Memory B cell (primary cell): ENCODE measurements around the gene CFL2.
"Not testable (repeated sequence)": the region's sequence is repeated elsewhere in the genome, so short reads cannot be mapped to it uniquely, and the experiment has no call there.

ENCODE experiments used
- ATAC-seq: fragments of 150-1000 bp; cut with Tn5 transposase; 2 replicates; pipeline ENCODE4 v1.10.0; 2021; ENCODE audit warnings: low read depth, mild to moderate bottlenecking, moderate library complexity
- DNase-seq, 2 donors: peaks; one replicate each; pipeline ENCODE4 v3.0.0; 2022; ENCODE audit warnings: low spot score in 2 of 2
- H3K27ac Mint-ChIP-seq: one replicate; pipeline ENCODE4 v1.8.0; 2022; ENCODE audit warnings: mild to moderate bottlenecking, moderate library complexity, mixed read lengths
- H3K27me3 Mint-ChIP-seq: one replicate; pipeline ENCODE4 v1.8.0; 2022; ENCODE audit warnings: mixed read lengths
- H3K36me3 Mint-ChIP-seq: one replicate; pipeline ENCODE4 v1.8.0; 2022; ENCODE audit warnings: mild to moderate bottlenecking, mixed read lengths
- H3K4me1 Mint-ChIP-seq: one replicate; pipeline ENCODE4 v1.8.0; 2022; ENCODE audit warnings: mixed read lengths
- H3K4me3 Mint-ChIP-seq: one replicate; pipeline ENCODE4 v1.8.0; 2022; ENCODE audit warnings: mild to moderate bottlenecking, moderate library complexity, mixed read lengths
- H3K9me3 Mint-ChIP-seq: one replicate; pipeline ENCODE4 v1.8.0; 2022; ENCODE audit warnings: mixed read lengths

Gene CFL2

GRCh38 chr14:34714320-34715126, at the start of gene CFL2:
Gene CFL2 (minus strand): TSS chr14:34714593. CDS start chr14:34714540, 53 bp downstream.
- Mint-ChIP-seq H3K4me3 (peak within 1 kb of the TSS; percentile 88), H3K4me1 (peaks cover 19% of the 10 kb centered on the region), H3K27ac (peak within 1 kb of the TSS; percentile 90), H3K36me3 (peaks cover 4% of the 10 kb centered on the region), H3K27me3 (peaks cover 2% of the 10 kb centered on the region), H3K9me3 (no peaks in the 10 kb centered on the region)
- ATAC-seq (peak; percentile 85), DNase-seq (peak; percentile 76)

- ATAC-seq: no peak
- Mint-ChIP-seq H3K36me3 (peaks cover 14% of the 10 kb centered on the region), H3K27me3 (no peaks in the 10 kb centered on the region), H3K4me3 (no peak overlapping the region), H3K9me3 (no peaks in the 10 kb centered on the region), H3K4me1 (no peaks in the 10 kb centered on the region), H3K27ac (peak overlapping the region; percentile 4)
- no peak for DNase-seq
Observed at GRCh38 chr14:34755215-34755614, 40.8 kb upstream of the CFL2 start.

DNA sequence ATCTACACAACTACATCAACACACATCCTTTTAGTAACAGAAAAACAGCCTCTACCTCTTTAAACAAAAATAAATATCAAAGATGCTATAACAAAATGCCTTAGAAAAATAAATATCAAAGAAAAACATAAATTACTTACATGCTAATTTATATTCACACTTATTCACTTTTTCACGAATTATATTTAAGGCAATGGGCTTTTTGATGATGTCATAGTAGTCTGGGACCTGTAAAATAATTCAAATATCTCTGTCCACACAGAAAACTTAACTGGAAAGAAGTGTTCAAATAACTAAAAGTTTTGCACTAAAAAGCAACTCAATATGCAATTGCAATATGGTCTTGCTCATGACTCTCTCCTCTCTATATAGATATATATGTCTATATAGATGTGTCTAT, 40.3 kb upstream of the CFL2 start:
- no peak for ATAC-seq
- Mint-ChIP-seq H3K4me3 (no peak overlapping the region), H3K27ac (no peak overlapping the region), H3K4me1 (no peaks in the 10 kb centered on the region), H3K27me3 (no peaks in the 10 kb centered on the region), H3K36me3 (peaks cover 14% of the 10 kb centered on the region), H3K9me3 (no peaks in the 10 kb centered on the region)
- DNase-seq: no peak

DNA sequence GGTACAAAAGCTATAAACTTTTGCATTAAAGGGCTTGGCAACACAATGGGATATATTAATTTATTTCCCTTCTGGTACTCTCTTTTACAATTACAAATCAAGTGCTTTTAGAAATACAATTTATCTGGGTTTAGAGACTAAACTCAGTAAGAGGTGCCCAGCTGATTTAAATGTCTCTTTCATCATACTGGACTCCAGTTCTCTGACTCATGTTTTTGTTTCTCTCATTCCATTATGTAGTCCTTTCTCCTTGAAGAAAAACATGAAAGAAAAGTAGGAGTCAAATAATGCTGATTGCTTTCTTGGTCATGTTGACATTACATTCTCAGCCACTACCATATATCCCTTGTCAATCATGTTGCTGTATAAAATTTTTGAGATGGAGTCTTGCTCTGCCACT, 36.3 kb upstream of the CFL2 start:
- Mint-ChIP-seq H3K9me3 (no peaks in the 10 kb centered on the region), H3K36me3 (peaks cover 11% of the 10 kb centered on the region), H3K4me1 (no peaks in the 10 kb centered on the region), H3K4me3 (no peak overlapping the region), H3K27ac (no peak overlapping the region), H3K27me3 (no peaks in the 10 kb centered on the region)
- ATAC-seq (no peak), DNase-seq (no peak)

DNA sequence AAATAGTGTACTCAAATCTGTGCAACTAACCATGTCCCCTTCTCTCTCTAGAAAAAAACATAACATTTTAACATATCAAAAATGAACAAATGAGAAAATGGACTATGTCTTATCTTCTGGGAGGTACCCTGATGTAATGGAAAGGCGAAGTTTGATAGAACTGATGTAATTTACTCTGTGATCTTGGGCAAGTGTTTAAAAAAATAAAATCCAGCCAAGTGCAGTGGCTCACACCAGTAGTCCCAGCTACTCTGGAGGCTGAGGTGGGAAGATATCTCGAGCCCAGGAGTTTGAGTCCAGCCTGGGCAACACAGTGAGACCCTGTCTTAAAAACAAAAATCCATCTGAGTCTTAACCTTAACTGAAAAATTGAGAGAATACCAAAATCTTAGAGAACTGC, 35.8 kb upstream of the CFL2 start:
- Mint-ChIP-seq H3K9me3 (no peaks in the 10 kb centered on the region), H3K27ac (no peak overlapping the region), H3K4me1 (no peaks in the 10 kb centered on the region), H3K27me3 (no peaks in the 10 kb centered on the region), H3K4me3 (no peak overlapping the region), H3K36me3 (peaks cover 6% of the 10 kb centered on the region)
- DNase-seq (no peak), ATAC-seq (no peak)

GRCh38 chr14:34749408-34749807, 35.0 kb upstream of the CFL2 start:
- no peak overlapping the region for H3K4me3 Mint-ChIP-seq
- H3K27me3 Mint-ChIP-seq: no peaks in the 10 kb centered on the region
- H3K36me3 Mint-ChIP-seq: peaks cover 5% of the 10 kb centered on the region
- H3K4me1 Mint-ChIP-seq: no peaks in the 10 kb centered on the region
- no peak overlapping the region for H3K27ac Mint-ChIP-seq
- ATAC-seq: no peak
- DNase-seq: no peak
- H3K9me3 Mint-ChIP-seq: no peaks in the 10 kb centered on the region

DNA sequence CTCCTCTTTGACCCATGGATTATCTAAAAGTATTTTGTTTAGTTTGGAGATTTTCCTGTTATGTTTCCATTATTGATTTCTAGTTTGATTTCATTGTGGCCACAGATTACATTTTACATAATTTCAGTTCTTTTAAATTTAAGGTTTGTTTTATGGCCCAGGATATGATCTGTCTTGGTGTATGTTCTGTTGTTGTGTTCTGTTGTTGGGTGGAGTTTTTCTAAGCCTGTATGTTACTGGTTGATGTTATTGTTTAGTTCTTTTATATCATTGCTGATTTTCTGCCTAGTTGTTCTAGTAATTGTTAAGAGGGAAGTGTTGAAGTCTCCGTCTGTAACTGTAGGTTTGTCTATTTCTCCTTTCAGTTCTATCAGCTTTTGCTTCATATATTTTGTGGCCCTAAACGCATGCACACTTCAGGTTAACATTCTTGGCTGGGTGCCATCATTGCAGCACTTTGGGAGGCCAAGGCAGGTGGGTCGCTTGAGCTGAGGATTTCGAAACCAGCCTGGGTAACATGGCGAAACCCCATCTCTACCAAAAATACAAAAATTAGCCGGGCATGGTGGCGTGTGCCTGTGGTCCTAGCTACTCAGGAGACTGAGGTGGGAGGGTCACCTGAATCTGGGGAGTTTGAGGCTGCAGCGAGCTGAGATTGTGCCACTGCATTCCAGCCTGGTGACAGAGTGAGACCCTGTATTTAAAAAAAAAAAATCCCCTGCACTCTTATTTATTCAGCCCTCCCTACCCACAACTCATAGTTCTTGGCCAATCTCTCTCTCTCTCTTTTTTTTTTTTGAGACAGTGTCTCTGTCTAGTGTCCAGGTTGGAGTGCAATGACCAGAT, 28.1 kb upstream of the CFL2 start:
- Mint-ChIP-seq H3K27me3 (no peaks in the 10 kb centered on the region), H3K36me3 (peaks cover 2% of the 10 kb centered on the region), H3K4me3 (no peak overlapping the region), H3K9me3 (no peaks in the 10 kb centered on the region), H3K27ac (no peak overlapping the region), H3K4me1 (peaks cover 2% of the 10 kb centered on the region)
- DNase-seq: no peak
- ATAC-seq: no peak

DNA sequence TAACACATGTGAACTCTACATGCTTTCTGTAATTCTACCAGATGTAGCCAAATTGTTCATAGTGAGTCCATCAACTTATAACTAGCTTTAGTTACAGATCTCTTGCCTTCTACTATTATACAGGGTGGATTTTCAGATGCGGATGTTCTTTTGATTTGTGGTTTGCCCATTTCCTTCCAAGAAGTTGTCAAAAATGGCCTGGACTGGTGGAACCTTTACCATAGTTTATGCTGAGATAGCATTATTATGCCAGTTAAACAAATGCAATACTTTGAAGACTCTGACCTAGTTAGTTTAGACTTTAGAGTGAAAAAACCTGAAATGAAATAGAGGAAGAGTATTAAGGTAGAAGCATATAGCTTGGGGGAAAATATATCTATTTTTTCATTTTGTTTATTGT, 27.4 kb upstream of the CFL2 start:
- DNase-seq: no peak
- Mint-ChIP-seq H3K4me3 (no peak overlapping the region), H3K27me3 (no peaks in the 10 kb centered on the region), H3K27ac (no peak overlapping the region), H3K9me3 (no peaks in the 10 kb centered on the region), H3K4me1 (peaks cover 2% of the 10 kb centered on the region), H3K36me3 (peaks cover 2% of the 10 kb centered on the region)
- no peak for ATAC-seq

DNA sequence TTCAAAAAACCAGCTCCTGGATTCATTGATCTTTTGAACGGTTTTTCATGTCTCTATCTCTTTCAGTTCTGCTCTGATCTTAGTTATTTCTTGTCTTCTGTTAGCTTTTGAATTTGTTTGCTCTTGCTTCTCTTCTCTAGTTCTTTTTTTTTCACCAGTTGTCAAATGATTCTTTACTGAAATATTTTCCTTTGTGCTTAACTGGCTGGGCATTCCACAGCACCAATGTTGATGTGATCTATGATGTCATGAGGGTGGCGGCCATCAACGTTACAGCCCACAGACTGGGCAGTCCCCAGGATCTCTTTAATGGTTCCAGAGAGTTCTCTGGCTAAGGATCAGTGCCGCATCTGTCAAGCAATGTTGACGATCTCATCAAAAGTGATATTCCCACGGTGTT, 25.7 kb upstream of the CFL2 start:
- not testable (repeated sequence) for H3K36me3 Mint-ChIP-seq, H3K4me1 Mint-ChIP-seq, DNase-seq, H3K4me3 Mint-ChIP-seq, H3K9me3 Mint-ChIP-seq, H3K27ac Mint-ChIP-seq, ATAC-seq, H3K27me3 Mint-ChIP-seq

DNA sequence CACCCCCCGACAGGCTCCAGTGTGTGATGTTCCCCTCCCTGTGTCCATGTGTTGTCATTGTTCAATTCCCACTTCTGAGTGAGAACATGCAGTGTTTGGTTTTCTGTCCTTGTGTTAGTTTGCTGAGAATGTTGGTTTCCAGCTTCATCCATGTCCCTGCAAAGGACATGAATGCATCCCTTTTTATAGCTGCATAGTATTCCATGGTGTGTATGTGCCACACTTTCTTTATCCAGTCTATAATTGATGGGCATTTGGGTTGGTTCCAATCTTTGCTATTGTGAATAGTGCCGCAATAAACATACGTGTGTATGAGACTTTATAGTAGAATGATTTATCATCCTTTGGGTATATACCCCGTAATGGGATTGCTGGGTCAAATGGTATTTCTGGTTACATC, 22.7 kb upstream of the CFL2 start:
- not testable (repeated sequence) for H3K36me3 Mint-ChIP-seq, H3K27me3 Mint-ChIP-seq, H3K4me1 Mint-ChIP-seq, H3K9me3 Mint-ChIP-seq, DNase-seq, ATAC-seq, H3K4me3 Mint-ChIP-seq, H3K27ac Mint-ChIP-seq

DNA sequence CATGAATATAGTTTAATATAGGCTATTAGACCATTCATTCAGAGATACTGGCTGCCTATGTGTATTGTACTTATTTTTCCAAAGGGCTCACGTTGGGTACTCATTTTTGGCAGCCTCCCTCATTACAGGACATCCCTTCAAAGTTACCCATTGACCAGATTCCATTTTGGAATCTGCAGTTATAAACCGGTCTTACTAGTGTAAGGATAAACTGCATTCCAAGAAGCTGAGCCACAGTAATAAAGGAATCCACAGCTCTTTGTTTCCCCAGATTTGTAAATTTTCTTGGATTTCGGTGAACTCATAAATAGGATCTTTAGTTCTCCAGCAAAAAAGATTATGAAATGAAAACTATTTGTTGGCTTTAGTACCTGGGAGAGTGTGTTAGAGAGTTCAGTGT, 18.9 kb upstream of the CFL2 start:
- H3K27me3 Mint-ChIP-seq: peaks cover 5% of the 10 kb centered on the region
- peaks cover 3% of the 10 kb centered on the region for H3K9me3 Mint-ChIP-seq
- no peak for DNase-seq
- H3K4me1 Mint-ChIP-seq: peaks cover 3% of the 10 kb centered on the region
- no peaks in the 10 kb centered on the region for H3K36me3 Mint-ChIP-seq
- no peak overlapping the region for H3K4me3 Mint-ChIP-seq
- no peak overlapping the region for H3K27ac Mint-ChIP-seq
- ATAC-seq: no peak

DNA sequence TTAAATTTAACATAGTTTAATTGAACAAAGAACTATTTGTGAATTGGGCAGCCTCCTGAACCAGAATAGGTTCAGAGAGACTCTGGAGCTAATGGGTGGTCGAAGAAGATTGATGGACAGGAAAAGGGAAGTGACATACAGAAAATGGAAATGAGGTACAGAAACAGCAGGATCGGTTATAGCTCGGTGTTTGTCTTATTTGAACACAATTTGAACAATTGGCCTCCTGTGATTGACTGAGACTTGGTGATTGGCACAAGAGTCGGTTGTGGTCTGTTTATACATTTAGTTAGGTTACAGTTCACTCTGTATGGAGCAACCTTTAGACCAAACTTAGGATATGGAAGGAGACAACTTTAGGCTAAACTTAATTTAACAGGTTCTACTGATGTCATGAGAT, 18.4 kb upstream of the CFL2 start:
- ATAC-seq (no peak), DNase-seq (no peak)
- Mint-ChIP-seq H3K27me3 (peaks cover 5% of the 10 kb centered on the region), H3K4me3 (no peak overlapping the region), H3K9me3 (peaks cover 3% of the 10 kb centered on the region), H3K36me3 (no peaks in the 10 kb centered on the region), H3K4me1 (peaks cover 3% of the 10 kb centered on the region), H3K27ac (no peak overlapping the region)

DNA sequence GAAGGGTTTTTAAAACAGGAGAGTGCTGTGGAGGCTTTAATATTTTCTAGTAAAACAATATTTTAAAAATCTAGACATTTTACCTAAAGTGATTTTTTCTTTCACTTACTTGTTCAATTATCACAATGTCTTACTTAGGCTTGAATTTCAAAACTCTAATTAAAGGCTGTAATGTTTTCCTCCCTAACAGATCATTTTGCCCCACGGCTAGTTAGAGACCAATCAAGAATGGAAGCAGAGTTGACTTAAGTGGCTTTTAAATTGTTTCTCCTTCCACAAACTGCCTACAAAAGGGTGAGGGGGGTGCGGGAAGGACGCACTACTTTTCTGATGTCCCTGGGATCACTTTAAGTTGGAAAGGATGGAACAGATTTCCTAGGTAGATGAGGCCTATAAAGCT, 9.5 kb upstream of the CFL2 start:
- Mint-ChIP-seq H3K27ac (no peak overlapping the region), H3K4me1 (peaks cover 2% of the 10 kb centered on the region), H3K27me3 (no peaks in the 10 kb centered on the region), H3K36me3 (no peaks in the 10 kb centered on the region), H3K9me3 (no peaks in the 10 kb centered on the region), H3K4me3 (no peak overlapping the region)
- DNase-seq: no peak
- ATAC-seq: no peak

GRCh38 chr14:34722723-34723545, 8.5 kb upstream of the CFL2 start:
- Mint-ChIP-seq H3K4me1 (peaks cover 2% of the 10 kb centered on the region), H3K9me3 (no peaks in the 10 kb centered on the region), H3K4me3 (no peak overlapping the region), H3K27me3 (peaks cover 2% of the 10 kb centered on the region), H3K27ac (no peak overlapping the region), H3K36me3 (no peaks in the 10 kb centered on the region)
- no peak for ATAC-seq
- DNase-seq: peak; percentile 20 to 29
